Measurements from ENCODE around the gene SMIM27.
"Not testable (repeated sequence)": the region's sequence is repeated elsewhere in the genome, so short reads cannot be mapped to it uniquely, and the experiment has no call there.

The SMIM27 gene

GRCh38 chr9:32526707-32527048 is 25.4 kb upstream of the SMIM27 start:
- H3K4me1 Mint-ChIP-seq: peaks cover 20% of the 10 kb centered on the region
- no peak for TF ChIP-seq CTCF (IDR thresholded peaks at IDR 0.05; ENCODE audit: unreplicated experiment in 3 of 3)
- peak overlapping the region; percentile 80 to 95 (median 92) for H3K27ac Mint-ChIP-seq
- peak overlapping the region; percentile 91 to 93 (median 93) for H3K4me3 Mint-ChIP-seq
- peaks cover 22% of the 10 kb centered on the region for H3K9me3 Mint-ChIP-seq
- H3K27me3 Mint-ChIP-seq (ENCODE audit: low read depth): no peaks in the 10 kb centered on the region
- peaks cover 22% of the 10 kb centered on the region for H3K36me3 Mint-ChIP-seq (ENCODE audit: low read depth)

- Mint-ChIP-seq H3K36me3 (ENCODE audit: low read depth) (peaks cover 35% of the 10 kb centered on the region), H3K27me3 (ENCODE audit: low read depth) (no peaks in the 10 kb centered on the region)
- no peak for TF ChIP-seq CTCF (IDR thresholded peaks at IDR 0.05; ENCODE audit: unreplicated experiment in 3 of 3)
These were observed 18.8 kb upstream of the SMIM27 start for GRCh38 chr9:32533336-32533735.

GRCh38 chr9:32533816-32534215 is 18.3 kb upstream of the SMIM27 start:
- Mint-ChIP-seq H3K36me3 (ENCODE audit: low read depth) (peaks cover 35% of the 10 kb centered on the region), H3K9me3 (peaks cover 14% of the 10 kb centered on the region), H3K27ac (no peak overlapping the region), H3K27me3 (ENCODE audit: low read depth) (no peaks in the 10 kb centered on the region), H3K4me3 (no peak overlapping the region), H3K4me1 (no peaks in the 10 kb centered on the region)
- TF ChIP-seq CTCF (IDR thresholded peaks at IDR 0.05; ENCODE audit: unreplicated experiment in 3 of 3): no peak

More at GRCh38 chr9:32533336-32533735, 18.8 kb upstream of the SMIM27 start:
- Mint-ChIP-seq H3K9me3 (peaks cover 14% of the 10 kb centered on the region), H3K27ac (no peak overlapping the region), H3K4me3 (no peak overlapping the region), H3K4me1 (no peaks in the 10 kb centered on the region)

GRCh38 chr9:32543047-32543446 is 9.1 kb upstream of the SMIM27 start:
- Mint-ChIP-seq H3K4me1 (no peaks in the 10 kb centered on the region), H3K36me3 (ENCODE audit: low read depth) (peaks cover 45% of the 10 kb centered on the region), H3K27me3 (ENCODE audit: low read depth) (no peaks in the 10 kb centered on the region), H3K4me3 (no peak overlapping the region), H3K27ac (no peak overlapping the region), H3K9me3 (no peaks in the 10 kb centered on the region)
- no peak for TF ChIP-seq CTCF (IDR thresholded peaks at IDR 0.05; ENCODE audit: unreplicated experiment in 3 of 3)

GRCh38 chr9:32545884-32546283 is 6.2 kb upstream of the SMIM27 start:
- Mint-ChIP-seq H3K9me3 (no peaks in the 10 kb centered on the region), H3K4me1 (peaks cover 17% of the 10 kb centered on the region), H3K27ac (no peak overlapping the region), H3K36me3 (ENCODE audit: low read depth) (peaks cover 64% of the 10 kb centered on the region), H3K4me3 (no peak overlapping the region), H3K27me3 (ENCODE audit: low read depth) (no peaks in the 10 kb centered on the region)
- TF ChIP-seq CTCF (IDR thresholded peaks at IDR 0.05; ENCODE audit: unreplicated experiment in 3 of 3): no peak

GRCh38 chr9:32548213-32548612 is 3.9 kb upstream of the SMIM27 start:
- peak overlapping the region in 2 of 3 experiments; percentile 97 to 99 for H3K4me3 Mint-ChIP-seq
- H3K27me3 Mint-ChIP-seq (ENCODE audit: low read depth): not testable (repeated sequence)

More at GRCh38 chr9:32548213-32548612, 3.9 kb upstream of the SMIM27 start:
- Mint-ChIP-seq H3K4me1 (peaks cover 17% of the 10 kb centered on the region), H3K36me3 (ENCODE audit: low read depth) (peaks cover 46% of the 10 kb centered on the region)
- not testable (repeated sequence) for H3K9me3 Mint-ChIP-seq, H3K27ac Mint-ChIP-seq
